Measurements from ENCODE around the gene TMEM95. TPM values are rescaled to one million over a fixed set of nuclear protein-coding genes. Genes with fewer than 3 reads are reported as not detected.
"Not testable (repeated sequence)": the region's sequence is repeated elsewhere in the genome, so short reads cannot be mapped to it uniquely, and the experiment has no call there.

Gene TMEM95
- total RNA-seq, 2 donors from 2014 or later, result not detected

DNA sequence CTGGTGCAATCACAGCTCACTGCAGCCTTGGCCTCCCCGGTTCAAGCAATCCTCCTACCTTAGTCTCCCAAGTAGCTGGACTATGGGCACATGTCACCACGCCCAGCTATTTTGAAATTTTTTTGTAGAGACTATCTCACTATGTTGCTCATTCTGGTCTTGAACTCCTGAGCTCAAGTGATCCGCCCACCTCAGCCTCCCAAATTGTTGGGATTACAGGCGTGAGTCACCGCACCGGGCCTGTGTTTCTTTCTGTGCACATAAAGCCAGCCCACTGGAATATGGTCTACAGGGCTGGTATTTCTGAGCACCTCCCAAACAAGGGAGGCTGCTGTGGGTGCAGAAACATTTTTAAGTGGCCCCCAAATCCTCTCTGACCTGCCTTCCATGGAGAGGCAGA is 8.4 kb downstream of the TMEM95 start:
- H3K4me3 Mint-ChIP-seq, result no peak overlapping the region

DNA sequence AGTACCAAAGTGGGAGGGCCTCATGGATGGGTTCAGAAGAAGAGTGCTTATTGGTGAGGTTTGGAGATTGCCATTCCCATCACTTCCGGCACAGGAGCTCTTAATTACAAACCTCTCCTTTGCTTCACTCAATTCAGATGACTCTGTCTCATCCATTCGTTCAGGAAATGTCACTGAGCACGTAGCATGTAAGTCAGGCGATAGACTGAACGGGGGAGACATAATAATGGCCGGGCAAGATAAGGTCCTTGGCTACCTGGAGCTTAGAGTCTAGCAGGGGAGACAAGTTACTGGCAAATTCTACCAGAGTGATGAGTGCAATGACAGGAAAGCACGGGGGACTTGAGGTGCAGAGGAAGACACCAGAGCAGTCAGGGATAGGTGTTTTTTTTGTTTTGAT is 11.0 kb downstream of the TMEM95 start:
- DNase-seq (ENCODE audit: low spot score); H3K36me3 Mint-ChIP-seq; H3K4me1 Mint-ChIP-seq (ENCODE audit: low read depth in 2 of 2); H3K9me3 Mint-ChIP-seq; H3K27me3 Mint-ChIP-seq; ATAC-seq; H3K4me3 Mint-ChIP-seq; H3K27ac Mint-ChIP-seq: not testable (repeated sequence)

More for the DNA sequence above, 8.4 kb downstream of the TMEM95 start:
- no peaks in the 10 kb centered on the region for H3K36me3 Mint-ChIP-seq
- no peaks in the 10 kb centered on the region for H3K27me3 Mint-ChIP-seq
- no peak for ATAC-seq
- H3K4me1 Mint-ChIP-seq (ENCODE audit: low read depth in 2 of 2), result no peaks in the 10 kb centered on the region
- DNase-seq (ENCODE audit: low spot score), result no peak
- no peaks in the 10 kb centered on the region for H3K9me3 Mint-ChIP-seq
- H3K27ac Mint-ChIP-seq, result no peak overlapping the region

DNA sequence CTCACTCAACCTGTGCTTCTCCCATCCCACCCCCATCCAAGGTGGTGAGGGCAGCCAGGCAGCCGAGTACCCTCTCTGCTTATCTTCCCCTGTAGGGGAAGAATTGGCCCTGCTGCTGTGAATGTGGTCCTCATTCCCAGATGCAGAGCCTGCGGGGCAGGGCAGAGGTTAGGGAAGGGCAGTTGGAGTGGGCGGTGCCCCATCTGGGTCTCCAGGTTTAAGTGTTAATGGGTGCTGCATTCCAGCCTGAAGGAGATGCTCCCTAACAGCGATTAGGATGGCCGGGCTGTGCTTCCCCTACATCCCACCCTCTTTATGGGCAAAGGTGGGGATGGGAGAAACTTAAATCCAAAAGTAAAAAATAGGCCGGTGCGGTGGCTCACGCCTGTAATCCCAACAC is 12.1 kb downstream of the TMEM95 start:
- no peaks in the 10 kb centered on the region for H3K9me3 Mint-ChIP-seq
- no peaks in the 10 kb centered on the region for H3K4me1 Mint-ChIP-seq (ENCODE audit: low read depth in 2 of 2)
- DNase-seq (ENCODE audit: low spot score) (no peak), ATAC-seq (peak in 1 of 2 donors; percentile 28)
- no peaks in the 10 kb centered on the region for H3K36me3 Mint-ChIP-seq
- H3K27ac Mint-ChIP-seq, result no peak overlapping the region
- H3K4me3 Mint-ChIP-seq, result no peak overlapping the region
- H3K27me3 Mint-ChIP-seq, result no peaks in the 10 kb centered on the region

DNA sequence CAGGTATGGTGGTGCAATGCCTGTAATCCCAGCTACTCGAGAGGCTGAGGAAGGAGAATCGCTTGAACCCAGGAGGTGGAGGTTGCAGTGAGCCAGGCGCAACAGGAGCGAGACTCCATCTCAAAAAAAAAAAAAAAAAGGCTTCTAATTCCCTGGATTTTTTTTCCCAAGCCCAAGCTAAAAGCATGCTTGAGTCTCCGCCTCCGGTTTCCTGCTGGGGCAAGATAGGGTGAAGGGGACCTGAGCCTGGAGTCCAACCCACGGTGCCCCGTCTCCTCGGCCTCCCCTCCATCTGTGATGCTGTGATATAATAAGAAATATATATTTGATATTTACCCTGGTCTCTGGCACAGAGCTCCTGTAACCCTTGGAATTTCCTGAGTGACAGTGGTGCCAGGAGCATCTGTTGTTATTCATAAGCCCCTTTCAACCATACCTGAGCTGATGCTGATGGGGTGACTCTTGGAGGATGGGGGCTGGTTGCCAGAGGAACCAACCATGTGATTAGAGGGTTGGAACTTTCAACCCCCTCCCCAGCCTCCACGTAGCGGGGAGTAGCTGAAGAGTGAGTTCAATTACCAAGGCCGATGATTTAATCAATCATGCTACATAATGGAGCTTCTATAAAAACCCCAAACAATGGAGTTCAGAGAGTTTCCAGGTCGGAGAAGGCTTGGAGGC is 13.1 kb downstream of the TMEM95 start:
- no peaks in the 10 kb centered on the region for H3K9me3 Mint-ChIP-seq
- no peak overlapping the region for H3K4me3 Mint-ChIP-seq
- no peaks in the 10 kb centered on the region for H3K27me3 Mint-ChIP-seq
- ATAC-seq, result no peak
- H3K27ac Mint-ChIP-seq, result no peak overlapping the region
- H3K36me3 Mint-ChIP-seq, result no peaks in the 10 kb centered on the region
- no peaks in the 10 kb centered on the region for H3K4me1 Mint-ChIP-seq (ENCODE audit: low read depth in 2 of 2)
- DNase-seq (ENCODE audit: low spot score), result no peak

DNA sequence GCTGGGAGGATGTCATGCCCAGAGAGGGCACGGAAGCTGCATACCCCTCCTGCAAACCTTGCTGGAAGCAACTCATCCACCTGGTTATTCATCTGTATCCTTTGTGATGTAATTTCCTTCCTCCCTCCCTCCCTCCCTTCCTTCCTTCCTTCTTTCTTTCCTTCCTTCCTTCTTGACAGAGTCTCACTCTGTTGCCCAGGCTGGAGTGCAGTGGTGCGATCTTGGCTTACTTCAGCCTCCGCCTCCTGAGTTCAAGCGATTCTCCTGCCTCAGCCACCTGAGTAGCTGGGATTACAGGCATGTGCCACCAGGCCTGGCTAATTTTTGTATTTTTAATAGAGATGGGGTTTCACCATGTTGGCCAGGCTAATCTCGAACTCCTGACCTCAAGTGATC is 13.6 kb downstream of the TMEM95 start:
- not testable (repeated sequence) for ATAC-seq; H3K4me1 Mint-ChIP-seq (ENCODE audit: low read depth in 2 of 2); DNase-seq (ENCODE audit: low spot score); H3K4me3 Mint-ChIP-seq; H3K27me3 Mint-ChIP-seq; H3K36me3 Mint-ChIP-seq; H3K9me3 Mint-ChIP-seq; H3K27ac Mint-ChIP-seq

DNA sequence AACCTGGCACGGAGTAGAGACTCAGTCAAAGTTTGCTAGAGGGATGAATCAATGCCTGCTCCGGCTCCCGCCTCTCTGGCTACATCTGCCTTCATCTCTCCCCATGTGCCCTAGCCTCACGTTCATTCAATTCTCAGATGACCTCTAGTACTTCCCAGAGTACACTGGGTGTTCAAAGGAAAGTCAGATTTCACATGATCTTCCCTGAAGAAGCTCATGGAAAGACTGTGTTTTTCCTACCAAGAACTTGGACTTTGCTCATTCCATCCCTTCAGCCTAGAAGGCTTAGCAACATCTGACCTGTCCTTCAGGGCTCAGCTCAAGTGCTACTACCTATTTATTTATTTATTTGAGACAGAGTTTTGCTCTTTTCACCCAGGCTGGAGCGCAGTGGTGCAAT is 14.9 kb downstream of the TMEM95 start:
- H3K9me3 Mint-ChIP-seq, result no peaks in the 10 kb centered on the region
- no peaks in the 10 kb centered on the region for H3K4me1 Mint-ChIP-seq (ENCODE audit: low read depth in 2 of 2)
- no peaks in the 10 kb centered on the region for H3K27me3 Mint-ChIP-seq
- no peak for ATAC-seq
- no peak for DNase-seq (ENCODE audit: low spot score)
- no peaks in the 10 kb centered on the region for H3K36me3 Mint-ChIP-seq
- H3K4me3 Mint-ChIP-seq, result no peak overlapping the region
- no peak overlapping the region for H3K27ac Mint-ChIP-seq

DNA sequence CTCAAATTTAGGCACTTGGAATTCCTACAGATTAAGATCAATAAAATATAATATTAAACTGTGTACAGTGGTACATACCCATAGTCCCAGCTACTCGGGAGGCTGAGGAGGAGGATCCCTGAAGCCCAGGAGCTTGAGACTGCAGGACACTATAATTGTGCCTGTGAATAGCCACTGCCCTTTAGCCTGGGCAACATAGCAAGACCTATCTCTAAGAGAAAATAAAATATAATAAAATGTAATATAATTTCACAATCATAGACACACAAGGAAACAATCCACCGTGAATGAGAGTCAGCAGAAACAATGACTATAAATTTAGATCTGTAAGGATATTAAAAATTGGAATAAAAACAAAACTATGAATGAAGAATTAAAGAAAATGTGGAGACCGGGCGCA is 15.9 kb downstream of the TMEM95 start:
- ATAC-seq (no peak), DNase-seq (ENCODE audit: low spot score) (no peak)
- no peak overlapping the region for H3K4me3 Mint-ChIP-seq
- no peaks in the 10 kb centered on the region for H3K27me3 Mint-ChIP-seq
- no peaks in the 10 kb centered on the region for H3K4me1 Mint-ChIP-seq (ENCODE audit: low read depth in 2 of 2)
- no peaks in the 10 kb centered on the region for H3K36me3 Mint-ChIP-seq
- no peaks in the 10 kb centered on the region for H3K9me3 Mint-ChIP-seq
- H3K27ac Mint-ChIP-seq, result no peak overlapping the region

DNA sequence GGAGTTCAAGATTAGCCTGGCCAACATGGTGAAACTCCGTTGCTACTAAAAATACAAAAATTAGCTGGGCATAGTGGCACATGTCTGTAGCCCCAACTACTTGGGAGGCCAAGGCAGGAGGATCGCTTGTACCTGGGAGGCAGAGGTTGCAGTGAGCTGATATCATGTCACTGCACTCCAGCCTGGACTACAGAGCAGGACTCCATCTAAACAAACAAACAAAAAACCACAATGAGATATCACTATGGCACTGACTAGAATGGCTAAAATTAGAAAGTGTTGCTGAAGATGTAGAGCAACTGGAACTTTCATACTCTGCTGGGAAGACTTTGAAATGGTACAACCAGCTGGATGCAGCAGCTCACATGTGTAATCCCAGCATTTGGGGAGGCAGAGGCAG is 19.4 kb downstream of the TMEM95 start:
- H3K27ac Mint-ChIP-seq, result no peak overlapping the region
- peaks cover 9 to 15% of the 10 kb centered on the region in 2 donors for H3K27me3 Mint-ChIP-seq
- H3K4me3 Mint-ChIP-seq, result no peak overlapping the region
- H3K9me3 Mint-ChIP-seq, result peaks cover 3% of the 10 kb centered on the region
- peaks cover 5% of the 10 kb centered on the region for H3K36me3 Mint-ChIP-seq
- no peak for ATAC-seq
- H3K4me1 Mint-ChIP-seq (ENCODE audit: low read depth in 2 of 2), result no peaks in the 10 kb centered on the region
- DNase-seq (ENCODE audit: low spot score), result no peak

DNA sequence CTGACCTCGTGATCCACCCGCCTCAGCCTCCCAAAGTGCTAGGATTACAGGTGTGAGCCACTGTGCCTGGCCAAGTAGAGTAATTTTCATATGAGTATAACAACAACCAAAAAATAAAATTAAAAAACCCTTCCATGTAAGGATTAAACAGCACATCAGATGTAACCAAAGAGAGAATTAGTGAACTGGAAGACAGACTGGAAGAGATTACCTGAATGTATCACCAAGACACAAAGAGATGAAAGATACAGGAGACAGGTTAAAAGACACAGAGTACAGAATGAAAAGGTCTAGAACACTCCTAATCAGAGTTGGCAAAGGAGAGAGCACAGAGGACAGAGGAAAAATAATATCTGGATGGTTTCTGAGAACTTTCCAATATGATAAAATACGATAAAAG is 24.2 kb downstream of the TMEM95 start:
- H3K4me3 Mint-ChIP-seq, result no peak overlapping the region
- no peak for DNase-seq (ENCODE audit: low spot score)
- no peak overlapping the region for H3K27ac Mint-ChIP-seq
- H3K9me3 Mint-ChIP-seq, result peaks cover 3% of the 10 kb centered on the region
- ATAC-seq, result no peak
- H3K27me3 Mint-ChIP-seq, result peaks cover 32 to 39% of the 10 kb centered on the region in 2 donors
- H3K36me3 Mint-ChIP-seq, result peaks cover 6% of the 10 kb centered on the region
- H3K4me1 Mint-ChIP-seq (ENCODE audit: low read depth in 2 of 2), result peaks cover 0 to 5% of the 10 kb centered on the region in 2 donors

DNA sequence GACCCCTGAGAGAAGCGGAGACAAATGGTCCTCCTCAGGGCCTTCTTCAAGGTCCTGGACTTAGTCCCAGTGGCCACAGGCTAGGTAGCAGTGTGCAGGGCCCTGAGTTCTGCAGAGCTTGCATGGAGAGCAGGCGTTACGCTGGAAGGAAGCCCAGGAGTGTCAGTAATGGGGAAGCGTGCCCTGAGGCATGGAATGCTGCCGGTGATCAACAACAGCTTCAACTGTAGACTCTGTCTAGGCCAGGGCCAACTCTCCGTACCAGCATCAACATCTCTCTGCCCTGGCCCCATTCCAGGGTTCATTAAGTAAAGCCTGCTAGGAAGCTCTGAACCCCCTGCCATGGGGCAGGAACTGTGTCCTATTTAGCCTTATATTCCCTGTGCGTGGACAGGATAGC is 25.4 kb downstream of the TMEM95 start:
- DNase-seq (ENCODE audit: low spot score) (no peak), ATAC-seq (no peak)
- Mint-ChIP-seq H3K27ac (no peak overlapping the region), H3K27me3 (peaks cover 32 to 39% of the 10 kb centered on the region in 2 donors), H3K4me1 (ENCODE audit: low read depth in 2 of 2) (peaks cover 0 to 5% of the 10 kb centered on the region in 2 donors), H3K9me3 (peaks cover 3% of the 10 kb centered on the region), H3K36me3 (peaks cover 6% of the 10 kb centered on the region), H3K4me3 (no peak overlapping the region)

DNA sequence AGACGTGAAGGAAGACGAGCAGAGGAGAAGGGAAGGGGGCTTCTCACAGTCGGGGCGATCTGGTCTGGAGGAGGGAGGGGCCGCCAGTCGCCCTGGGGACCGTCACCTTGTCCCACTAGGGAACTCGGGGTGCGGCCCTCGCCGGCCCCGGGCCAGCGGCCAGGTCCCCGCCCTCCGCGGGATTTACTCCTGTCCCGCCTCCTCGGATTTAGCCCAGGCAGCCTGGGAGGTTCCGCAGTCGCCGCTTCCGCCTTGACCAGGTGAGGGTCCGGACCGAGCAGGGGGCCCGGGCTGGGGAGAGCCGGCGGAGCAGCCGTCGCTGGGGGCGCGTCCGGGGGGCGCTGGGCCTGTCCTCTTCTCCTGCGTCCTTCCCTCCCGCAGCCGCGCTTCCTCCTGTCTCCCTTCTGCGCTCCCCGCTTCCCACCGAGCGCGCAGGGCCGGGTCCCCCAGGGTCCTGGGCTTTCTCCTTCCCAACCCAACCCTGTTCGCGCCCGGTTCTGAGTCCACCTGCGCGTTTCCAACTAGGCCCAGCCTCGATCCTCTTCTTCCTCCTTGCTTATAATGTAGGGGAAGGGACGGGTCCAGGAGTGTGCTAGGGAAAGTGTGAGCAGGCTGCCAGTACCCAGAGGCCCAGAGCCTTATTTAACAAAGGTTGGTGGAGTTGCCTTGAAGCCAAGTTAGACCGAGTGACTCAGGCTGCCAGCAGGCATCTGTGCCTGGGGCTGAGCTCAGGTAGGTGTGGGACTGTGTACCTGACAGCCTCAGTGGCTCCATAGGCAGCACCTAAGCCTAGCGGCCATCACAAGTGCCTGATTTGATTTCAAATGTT is 26.1 kb downstream of the TMEM95 start, which contains the start of gene TNK1:
Gene TNK1 (plus strand): TSS at position 235 of the 829 bp plus-strand sequence. CDS start 1,838 bp downstream, outside the sequence.
- Mint-ChIP-seq H3K36me3 (peaks cover 6% of the 10 kb centered on the region), H3K27ac (no peak within 1 kb of the TSS), H3K27me3 (peaks cover 32 to 39% of the 10 kb centered on the region in 2 donors), H3K4me1 (ENCODE audit: low read depth in 2 of 2) (peaks cover 0 to 5% of the 10 kb centered on the region in 2 donors), H3K4me3 (no peak within 1 kb of the TSS), H3K9me3 (peaks cover 3% of the 10 kb centered on the region)
- ATAC-seq, result no peak
- no peak for DNase-seq (ENCODE audit: low spot score)

DNA sequence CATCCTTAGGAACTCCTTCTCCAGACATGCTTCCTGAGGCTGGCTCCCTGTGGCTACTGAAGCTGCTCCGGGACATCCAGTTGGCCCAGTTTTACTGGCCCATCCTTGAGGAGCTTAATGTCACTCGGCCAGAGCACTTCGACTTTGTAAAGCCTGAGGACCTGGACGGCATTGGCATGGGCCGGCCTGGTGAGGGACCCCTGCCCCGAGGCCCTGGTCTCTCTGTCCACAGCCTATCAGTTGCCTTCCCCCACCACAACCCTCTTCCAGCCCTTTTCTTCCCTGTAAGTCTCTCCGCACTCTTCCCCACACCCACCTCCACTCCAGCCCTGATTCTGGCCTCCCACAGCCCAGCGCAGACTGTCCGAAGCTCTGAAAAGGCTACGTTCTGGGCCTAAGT is 27.9 kb downstream of the TMEM95 start:
- ATAC-seq (no peak), DNase-seq (ENCODE audit: low spot score) (no peak)
- Mint-ChIP-seq H3K27me3 (peaks cover 28 to 30% of the 10 kb centered on the region in 2 donors), H3K4me3 (no peak overlapping the region), H3K9me3 (peaks cover 3% of the 10 kb centered on the region), H3K4me1 (ENCODE audit: low read depth in 2 of 2) (peaks cover 0 to 5% of the 10 kb centered on the region in 2 donors), H3K27ac (no peak overlapping the region), H3K36me3 (peaks cover 6% of the 10 kb centered on the region)

DNA sequence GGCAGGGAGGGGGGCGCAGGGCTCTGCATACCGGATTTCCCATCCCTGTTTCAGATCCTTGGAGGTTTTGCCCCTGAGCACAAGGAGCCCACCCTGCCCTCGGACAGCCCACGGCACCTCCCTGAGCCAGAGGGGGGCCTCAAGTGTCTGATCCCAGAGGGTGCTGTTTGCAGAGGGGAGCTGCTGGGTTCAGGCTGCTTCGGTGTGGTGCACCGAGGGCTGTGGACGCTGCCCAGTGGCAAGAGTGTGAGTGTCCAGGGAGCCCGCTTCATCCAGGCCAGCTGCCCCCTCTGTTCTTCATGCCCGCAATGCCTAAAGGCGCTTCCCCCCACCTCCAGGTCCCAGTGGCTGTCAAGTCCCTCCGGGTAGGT is 28.4 kb downstream of the TMEM95 start:
- Mint-ChIP-seq H3K4me1 (ENCODE audit: low read depth in 2 of 2) (peaks cover 0 to 5% of the 10 kb centered on the region in 2 donors), H3K4me3 (no peak overlapping the region), H3K27me3 (peaks cover 28 to 30% of the 10 kb centered on the region in 2 donors), H3K36me3 (peaks cover 6% of the 10 kb centered on the region), H3K27ac (no peak overlapping the region), H3K9me3 (peaks cover 3% of the 10 kb centered on the region)
- no peak for ATAC-seq
- DNase-seq (ENCODE audit: low spot score), result no peak

DNA sequence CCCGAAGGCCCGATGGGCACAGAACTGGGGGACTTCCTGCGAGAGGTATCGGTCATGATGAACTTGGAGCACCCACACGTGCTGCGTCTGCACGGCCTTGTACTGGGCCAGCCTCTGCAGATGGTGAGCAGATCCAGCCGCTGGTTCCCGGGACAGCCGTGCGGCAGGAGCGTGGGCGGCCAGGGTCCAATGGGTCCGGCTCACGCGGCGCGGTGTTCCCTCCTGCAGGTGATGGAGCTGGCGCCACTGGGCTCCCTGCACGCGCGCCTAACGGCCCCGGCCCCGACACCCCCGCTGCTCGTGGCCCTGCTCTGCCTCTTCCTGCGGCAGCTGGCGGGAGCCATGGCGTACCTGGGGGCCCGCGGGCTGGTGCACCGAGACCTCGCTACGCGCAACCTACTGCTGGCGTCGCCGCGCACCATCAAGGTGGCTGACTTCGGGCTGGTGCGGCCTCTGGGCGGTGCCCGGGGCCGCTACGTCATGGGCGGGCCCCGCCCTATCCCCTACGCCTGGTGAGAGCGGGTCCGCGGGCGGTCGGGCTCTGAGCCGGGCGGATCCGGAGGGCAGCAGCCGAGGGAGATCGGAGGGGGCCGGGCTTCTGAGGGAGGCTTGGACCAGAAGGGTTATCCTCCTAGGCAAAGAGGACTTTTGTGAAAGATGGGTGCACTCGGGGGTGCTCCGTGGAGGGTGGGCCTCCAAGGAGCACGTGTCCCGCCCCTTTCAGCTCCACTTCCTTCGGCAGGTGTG is 29.0 kb downstream of the TMEM95 start:
- peaks cover 28% of the 10 kb centered on the region in 2 donors for H3K27me3 Mint-ChIP-seq
- H3K9me3 Mint-ChIP-seq, result peaks cover 3% of the 10 kb centered on the region
- ATAC-seq (peak; percentile 94 to 95), DNase-seq (ENCODE audit: low spot score) (no peak)
- H3K27ac Mint-ChIP-seq, result no peak overlapping the region
- peak overlapping the region; percentile 22 for H3K4me3 Mint-ChIP-seq
- peaks cover 6% of the 10 kb centered on the region for H3K36me3 Mint-ChIP-seq
- peaks cover 0 to 5% of the 10 kb centered on the region in 2 donors for H3K4me1 Mint-ChIP-seq (ENCODE audit: low read depth in 2 of 2)
